ENCODE results near the gene KBTBD7. TPM values are rescaled to one million over a fixed set of nuclear protein-coding genes. Genes with fewer than 3 reads are reported as not detected.
"Not testable (repeated sequence)": the region's sequence is repeated elsewhere in the genome, so short reads cannot be mapped to it uniquely, and the experiment has no call there.

KBTBD7 gene
- total RNA-seq, 2 experiments from 2014 or later, result 2.3 to 2.5 TPM

- no peak for DNase-seq
- CTCF ChIA-PET, result no interaction called here
- no peak for ATAC-seq
- no peak for TF ChIP-seq CTCF (IDR thresholded peaks at IDR 0.05)
- H3K36me3 Mint-ChIP-seq (ENCODE audit: low read depth), result peaks cover 13% of the 10 kb centered on the region
- no peak overlapping the region for H3K27ac Mint-ChIP-seq
- no peaks in the 10 kb centered on the region for H3K27me3 Mint-ChIP-seq
- no peak overlapping the region for H3K4me3 Mint-ChIP-seq
- H3K4me1 Mint-ChIP-seq (ENCODE audit: low read depth), result peaks cover 16% of the 10 kb centered on the region
- intact Hi-C loops (cut with micrococcal nuclease), result no loop called here
- POLR2A ChIA-PET, result no interaction called here
- peaks cover 21% of the 10 kb centered on the region for H3K9me3 Mint-ChIP-seq
These were observed 16.8 kb downstream of the KBTBD7 start for GRCh38 chr13:41177616-41178015.

- H3K27ac Mint-ChIP-seq, CTCF ChIA-PET: not testable (repeated sequence)
These were observed 18.8 kb downstream of the KBTBD7 start for GRCh38 chr13:41175576-41175975.

GRCh38 chr13:41162151-41162550, 32.2 kb downstream of the KBTBD7 start:
- CTCF ChIA-PET, result no interaction called here
- H3K4me1 Mint-ChIP-seq (ENCODE audit: low read depth), result peaks cover 5% of the 10 kb centered on the region
- H3K36me3 Mint-ChIP-seq (ENCODE audit: low read depth), result peaks cover 10% of the 10 kb centered on the region
- POLR2A ChIA-PET, result no interaction called here
- no peak overlapping the region for H3K4me3 Mint-ChIP-seq
- intact Hi-C loops (cut with micrococcal nuclease), result no loop called here
- no peak for DNase-seq
- H3K9me3 Mint-ChIP-seq, result no peaks in the 10 kb centered on the region
- ATAC-seq, result no peak
- TF ChIP-seq CTCF (IDR thresholded peaks at IDR 0.05), result no peak
- H3K27ac Mint-ChIP-seq, result no peak overlapping the region
- no peaks in the 10 kb centered on the region for H3K27me3 Mint-ChIP-seq

More at GRCh38 chr13:41175576-41175975, 18.8 kb downstream of the KBTBD7 start:
- peaks cover 13% of the 10 kb centered on the region for H3K36me3 Mint-ChIP-seq (ENCODE audit: low read depth)
- POLR2A ChIA-PET; intact Hi-C loops (cut with micrococcal nuclease); H3K4me3 Mint-ChIP-seq; H3K27me3 Mint-ChIP-seq; DNase-seq; ATAC-seq: not testable (repeated sequence)
- H3K9me3 Mint-ChIP-seq, result peaks cover 21% of the 10 kb centered on the region
- H3K4me1 Mint-ChIP-seq (ENCODE audit: low read depth), result peaks cover 14% of the 10 kb centered on the region

- ChIA-PET CTCF (interaction anchor here (1.2 kb wide), 1 partner anchor 19 kb away, joined by 3 read pairs; no protein-coding TSS in a partner anchor), POLR2A (no interaction called here)
- no peak overlapping the region for H3K27ac Mint-ChIP-seq
- H3K4me1 Mint-ChIP-seq (ENCODE audit: low read depth), result peaks cover 5% of the 10 kb centered on the region
- peaks cover 7% of the 10 kb centered on the region for H3K36me3 Mint-ChIP-seq (ENCODE audit: low read depth)
- H3K27me3 Mint-ChIP-seq, result no peaks in the 10 kb centered on the region
- H3K9me3 Mint-ChIP-seq, result no peaks in the 10 kb centered on the region
- intact Hi-C loops (cut with micrococcal nuclease), result no loop called here
- DNase-seq (no peak), ATAC-seq (no peak)
- TF ChIP-seq CTCF (IDR thresholded peaks at IDR 0.05), result no peak
- H3K4me3 Mint-ChIP-seq, result no peak overlapping the region
These were observed 35.2 kb downstream of the KBTBD7 start for GRCh38 chr13:41159174-41159573.

- Mint-ChIP-seq H3K27ac (no peak overlapping the region), H3K9me3 (peaks cover 5% of the 10 kb centered on the region), H3K36me3 (ENCODE audit: low read depth) (peaks cover 5% of the 10 kb centered on the region), H3K4me1 (ENCODE audit: low read depth) (peaks cover 5% of the 10 kb centered on the region), H3K27me3 (no peaks in the 10 kb centered on the region), H3K4me3 (no peak overlapping the region)
- POLR2A ChIA-PET, result interaction anchor here (0.9 kb wide), 1 partner anchor 15 kb away, joined by 3 read pairs; no protein-coding TSS in a partner anchor
- CTCF ChIA-PET, result interaction anchor here (1.2 kb wide), 1 partner anchor 11 kb away, joined by 5 read pairs; no protein-coding TSS in a partner anchor
- DNase-seq, result no peak
- intact Hi-C loops (cut with micrococcal nuclease), result no loop called here
- no peak for ATAC-seq
- TF ChIP-seq CTCF (IDR thresholded peaks at IDR 0.05), result no peak
These were observed 37.2 kb downstream of the KBTBD7 start for GRCh38 chr13:41157048-41157717.

Data from activated CD8-positive, alpha-beta T cell treated with anti-CD3 and anti-CD28 coated beads for 36 hours (primary cell).